H54 (cell line): ENCODE results near the gene C19orf85.
A peak's percentile ranks its signal among the peaks of the same experiment; 100 is the strongest.
"Not testable (repeated sequence)": the region's sequence is repeated elsewhere in the genome, so short reads cannot be mapped to it uniquely, and the experiment has no call there.

ENCODE experiments used
- DNase-seq: peaks from one replicate; pipeline ENCODE4 v3.0.0; 2011; ENCODE audit warnings: low spot score, mixed read lengths; ENCODE audit not compliant: insufficient read length
- FAIRE-seq: peaks from 3 replicates; lab custom pipeline; 2011; peaks lifted over from hg19 to GRCh38; lab: Jason Lieb, UNC
- POLR2A ChIP-seq: IDR thresholded peaks from 2 replicates; pipeline ENCODE4 v1.6.1; 2011; ENCODE audit warnings: low read depth, mild to moderate bottlenecking, low read length

C19orf85 gene

GRCh38 chr19:55452749-55453346, 11.7 kb downstream of the C19orf85 start:
- FAIRE-seq (no peak), DNase-seq (peak; percentile 96)
- no peak for TF ChIP-seq POLR2A

DNA sequence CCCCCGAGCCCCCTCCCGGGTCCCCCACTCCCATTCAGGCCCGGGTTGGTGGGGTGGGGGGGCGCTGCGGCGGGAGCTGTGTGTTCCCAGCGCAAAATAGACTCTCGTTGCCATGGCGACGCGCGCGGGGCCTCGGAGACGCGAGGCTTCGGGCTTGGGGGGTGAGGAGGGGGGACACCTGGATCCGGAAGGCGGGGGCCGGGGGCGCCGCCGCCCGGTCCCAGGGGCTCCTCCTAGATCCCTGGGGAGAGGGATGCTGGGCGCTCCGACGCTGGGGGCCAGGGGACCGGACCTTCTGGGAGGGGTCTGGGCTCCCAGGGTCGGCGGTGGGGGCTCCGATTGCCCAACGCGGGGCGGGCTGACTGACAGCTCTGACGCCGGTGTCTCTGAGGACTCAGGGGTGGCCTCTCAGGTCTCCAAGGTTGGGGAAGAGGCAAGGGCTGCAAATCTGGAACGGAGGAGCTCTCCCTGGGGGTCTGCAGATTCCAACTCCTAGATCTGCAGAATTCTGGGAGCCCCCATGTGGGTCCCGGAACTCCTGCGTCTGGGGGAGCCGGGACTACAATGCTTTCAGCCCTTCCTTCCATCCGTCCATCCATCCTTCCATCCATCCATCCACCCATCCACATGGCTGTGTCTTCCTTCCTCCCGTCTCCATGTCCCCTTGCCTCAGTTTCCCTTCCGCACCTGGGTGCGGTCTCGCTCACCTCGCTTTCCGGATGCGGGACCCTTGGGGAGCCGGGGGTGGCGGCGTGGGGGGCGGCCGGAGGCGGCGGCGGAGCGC, 12.4 kb downstream of the C19orf85 start:
- no peak for TF ChIP-seq POLR2A
- FAIRE-seq, result no peak
- no peak for DNase-seq

DNA sequence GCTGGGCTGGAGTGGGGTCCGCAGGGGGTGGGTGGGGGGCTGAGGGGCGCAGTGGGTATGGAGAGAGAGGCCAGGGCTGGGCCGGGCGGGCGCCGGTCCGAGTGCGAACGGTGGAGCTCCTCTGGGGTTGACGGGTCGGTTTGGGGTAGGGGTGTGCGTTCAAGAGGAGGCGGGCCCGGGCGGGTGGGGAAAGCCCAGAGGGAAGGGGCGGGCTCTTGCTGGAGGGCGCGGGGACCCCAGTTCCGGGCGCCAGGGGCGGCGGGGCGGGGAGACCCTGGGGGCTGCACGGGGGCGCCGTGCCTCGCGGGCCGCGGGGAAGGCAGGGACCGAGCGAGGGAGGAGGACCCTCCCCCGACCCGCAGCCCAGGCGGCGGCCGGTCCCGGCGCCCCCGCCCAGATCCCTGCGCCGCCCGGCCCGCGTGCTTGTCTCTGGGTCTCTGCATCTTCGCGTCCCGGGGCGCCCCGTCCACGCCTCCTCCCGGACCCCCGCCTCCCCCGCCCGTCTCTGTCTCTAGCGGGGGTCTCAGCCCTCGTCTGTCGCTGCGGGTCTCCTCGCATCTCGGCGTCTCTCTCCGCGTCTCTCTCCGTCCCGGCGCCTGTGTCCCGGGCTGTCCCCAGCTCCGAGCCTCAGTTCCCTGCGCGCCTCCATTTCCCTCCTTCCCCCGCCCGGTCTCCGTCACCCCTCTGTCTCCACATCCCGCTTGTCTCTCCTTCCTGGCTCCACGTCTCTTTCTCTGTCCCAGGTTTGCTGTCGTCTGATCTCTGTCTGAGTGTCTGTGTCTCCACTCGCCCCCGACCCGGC, 13.2 kb downstream of the C19orf85 start:
- TF ChIP-seq POLR2A, result no peak
- FAIRE-seq (no peak), DNase-seq (no peak)

- DNase-seq (no peak), FAIRE-seq (no peak)
- no peak for TF ChIP-seq POLR2A
These were observed 15.1 kb downstream of the C19orf85 start for GRCh38 chr19:55449469-55449868.

DNA sequence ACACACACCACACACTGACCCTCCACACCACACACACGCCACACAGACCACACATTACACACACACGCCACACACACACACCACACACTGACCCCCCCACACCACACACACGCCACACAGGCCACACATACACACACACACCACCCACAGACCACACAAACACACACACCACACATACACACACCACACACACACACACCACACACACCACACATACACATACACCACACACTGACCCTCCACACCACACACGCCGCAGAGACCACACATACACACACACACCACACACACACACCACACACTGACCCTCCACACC, 16.4 kb downstream of the C19orf85 start:
- not testable (repeated sequence) for DNase-seq, FAIRE-seq

- peak; percentile 90 for DNase-seq
- no peak for FAIRE-seq
- TF ChIP-seq POLR2A, result no peak
These were observed 17.0 kb downstream of the C19orf85 start for GRCh38 chr19:55447421-55448174.

- FAIRE-seq (no peak), DNase-seq (no peak)
- no peak for TF ChIP-seq POLR2A
These were observed 18.5 kb downstream of the C19orf85 start for GRCh38 chr19:55446060-55446459.

DNA sequence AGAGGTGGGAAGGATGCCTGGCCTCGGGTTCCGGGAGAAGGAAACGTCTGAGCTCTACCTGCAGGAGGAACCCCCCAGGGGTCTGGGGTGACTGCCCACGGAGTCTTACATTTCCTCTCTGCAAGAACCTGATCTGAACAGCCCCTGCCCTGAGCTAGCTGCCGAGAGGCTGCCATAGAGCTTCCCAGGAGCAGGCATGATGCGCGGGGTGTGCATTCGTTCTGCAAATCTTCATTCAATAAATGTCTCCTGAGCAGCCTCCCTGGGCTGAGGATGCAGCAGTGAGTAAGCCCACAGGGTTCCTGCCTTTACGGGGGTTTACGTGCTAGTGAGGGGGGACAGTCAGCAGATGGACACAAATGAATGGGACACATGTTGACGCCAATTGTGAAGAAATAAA, 19.9 kb downstream of the C19orf85 start:
- FAIRE-seq (no peak), DNase-seq (no peak)
- no peak for TF ChIP-seq POLR2A

- DNase-seq (no peak), FAIRE-seq (no peak)
- TF ChIP-seq POLR2A, result no peak
These were observed 20.6 kb downstream of the C19orf85 start for GRCh38 chr19:55443824-55444480.

DNA sequence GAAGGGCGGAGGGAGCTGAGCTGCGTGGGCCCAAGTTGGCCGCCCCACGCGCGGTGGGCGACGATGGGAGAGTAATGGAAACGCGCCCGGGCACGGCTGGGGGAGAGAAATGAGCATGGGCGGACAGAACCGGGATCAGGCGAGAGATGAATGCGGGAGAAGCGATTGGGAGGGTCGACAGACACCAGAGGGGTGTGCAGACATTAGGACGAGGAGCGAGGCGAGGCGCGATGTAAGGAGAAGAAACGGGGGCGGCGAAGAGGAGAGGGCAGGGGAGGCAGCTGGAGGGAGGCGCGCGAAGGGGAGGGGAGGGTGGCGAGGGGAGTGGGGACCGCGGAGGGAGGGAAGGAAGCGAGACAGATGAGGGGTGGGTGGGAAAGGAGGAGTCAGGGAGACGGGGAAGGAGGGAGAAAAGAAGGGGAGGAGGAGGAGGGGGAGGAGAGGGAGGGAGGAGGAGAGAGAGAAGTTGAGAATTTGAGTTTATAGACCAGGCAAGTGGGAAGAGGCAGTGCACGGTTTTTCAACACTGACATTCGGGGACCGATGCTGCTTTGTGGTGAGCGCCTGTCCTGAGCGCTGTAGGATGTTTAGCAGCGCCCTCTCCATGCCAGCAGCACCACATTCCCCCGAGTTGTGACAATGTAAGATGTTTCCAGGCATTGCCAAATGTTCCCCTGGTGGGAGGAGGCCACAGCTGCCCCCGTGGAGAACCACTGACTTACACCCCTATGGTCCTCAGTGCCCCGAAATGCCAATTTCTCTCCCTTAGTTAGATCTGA, 21.3 kb downstream of the C19orf85 start, which contains the start of gene SHISA7:
Gene SHISA7 (minus strand): TSS at position 256 of the 779 bp plus-strand sequence. CDS start 437 bp downstream, outside the sequence.
- FAIRE-seq, result no peak
- DNase-seq, result no peak
- no peak for TF ChIP-seq POLR2A

GRCh38 chr19:55442372-55442961, 22.1 kb downstream of the C19orf85 start:
- FAIRE-seq (no peak), DNase-seq (no peak)
- TF ChIP-seq POLR2A, result no peak

GRCh38 chr19:55441692-55442321, 22.7 kb downstream of the C19orf85 start:
- FAIRE-seq, result no peak
- no peak for DNase-seq

More at GRCh38 chr19:55441692-55442321, 22.7 kb downstream of the C19orf85 start:
- TF ChIP-seq POLR2A, result no peak
